GM18951 (cell line): ENCODE data around the gene CADM2.

ENCODE experiments used
- POLR2A ChIP-seq: IDR thresholded peaks from 4 replicates; pipeline ENCODE4 v1.6.1; 2011; ENCODE audit warnings: mild to moderate bottlenecking; ENCODE audit not compliant: insufficient read length, insufficient read depth; ENCODE audit errors: extremely low read depth
- in situ Hi-C: fragments of 300-500 bp; cut with MboI; formaldehyde crosslinking; loops from one replicate; pipeline ENCODE4 v1.12.0; 2022; ENCODE audit warnings: low sequenced_read_pairs, mixed read lengths, inconsistent platforms; ENCODE audit not compliant: unreplicated experiment

CADM2 gene

DNA sequence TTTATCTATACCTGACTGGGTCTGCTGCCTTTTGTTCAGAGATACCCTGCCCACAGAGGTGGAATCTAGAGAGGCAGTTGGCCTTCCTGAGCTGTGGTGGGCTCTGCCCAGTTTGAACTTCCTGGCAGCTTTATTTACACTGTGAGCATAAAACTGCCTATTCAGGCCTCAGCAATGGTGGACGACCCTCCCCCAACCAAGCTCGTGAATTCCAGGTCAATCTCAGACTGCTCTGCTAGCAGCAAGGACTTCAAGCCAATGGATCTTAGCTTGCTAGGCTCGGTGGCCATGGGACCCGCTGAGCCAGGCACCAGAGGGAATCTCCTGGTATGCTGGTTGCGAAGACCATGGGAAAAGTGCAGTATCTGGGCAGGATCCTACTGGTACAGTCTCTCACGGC, 270.2 kb downstream of the CADM2 start:
- in situ Hi-C loops, result no loop called here

DNA sequence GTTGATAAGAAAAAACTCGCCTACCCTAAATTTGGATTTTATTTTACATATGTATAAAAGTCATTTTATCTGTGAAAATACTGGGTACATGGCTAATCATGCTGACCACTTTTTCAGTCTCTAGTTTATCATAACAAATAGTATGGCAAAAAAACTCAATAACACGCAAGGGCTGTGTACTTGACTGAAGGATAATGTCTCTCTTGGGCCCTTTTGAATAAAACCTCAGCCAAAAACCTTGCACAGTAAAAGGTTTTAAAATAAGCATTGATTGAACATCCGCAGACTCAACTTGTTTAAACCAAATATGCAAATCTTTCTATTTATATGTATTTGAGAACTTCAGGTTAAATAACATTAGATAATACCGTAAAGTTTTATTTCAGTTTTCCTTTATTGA, 285.3 kb downstream of the CADM2 start:
- in situ Hi-C loops, result no loop called here

More for the DNA sequence above, 270.2 kb downstream of the CADM2 start:
- no peak for TF ChIP-seq POLR2A

DNA sequence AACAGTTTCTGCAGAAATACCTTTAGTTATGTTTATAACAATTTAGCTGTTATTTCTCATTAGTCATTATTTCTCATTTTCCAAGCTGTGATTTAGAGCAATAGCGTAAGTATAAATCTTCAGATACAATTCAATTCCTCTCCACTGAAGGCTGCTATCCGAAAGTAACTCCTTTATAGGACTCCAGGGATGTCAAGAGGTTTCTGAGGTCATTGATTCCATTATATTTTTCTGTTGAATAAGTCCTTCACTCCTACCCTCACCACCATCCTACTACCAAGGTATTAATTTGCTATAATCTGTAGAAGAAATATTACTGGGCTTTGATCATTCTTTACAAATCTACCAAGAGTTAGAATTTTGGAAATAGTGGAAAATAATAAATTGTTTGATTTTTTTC, 285.7 kb downstream of the CADM2 start:
- in situ Hi-C loops, result no loop called here
- TF ChIP-seq POLR2A, result no peak

More for the DNA sequence above, 285.3 kb downstream of the CADM2 start:
- no peak for TF ChIP-seq POLR2A

DNA sequence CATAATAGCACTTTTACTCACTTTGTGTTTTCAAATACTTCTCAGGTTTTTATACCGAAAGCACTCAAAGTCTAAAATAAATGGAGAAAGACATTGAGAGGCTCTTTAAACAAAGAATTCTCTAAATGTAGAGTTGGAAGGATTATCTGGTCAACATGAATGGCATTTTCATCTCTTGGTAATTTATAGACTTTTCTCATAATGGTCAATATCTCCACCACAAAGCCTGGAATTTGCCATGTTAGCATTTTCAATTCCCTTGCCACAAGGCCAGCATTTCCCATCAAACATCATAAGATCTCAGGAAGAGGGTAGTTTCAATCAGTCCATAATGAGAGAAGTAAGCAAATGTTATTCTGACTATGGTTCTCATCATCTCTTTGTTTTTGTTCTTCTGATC, 293.0 kb downstream of the CADM2 start:
- in situ Hi-C loops, result no loop called here

DNA sequence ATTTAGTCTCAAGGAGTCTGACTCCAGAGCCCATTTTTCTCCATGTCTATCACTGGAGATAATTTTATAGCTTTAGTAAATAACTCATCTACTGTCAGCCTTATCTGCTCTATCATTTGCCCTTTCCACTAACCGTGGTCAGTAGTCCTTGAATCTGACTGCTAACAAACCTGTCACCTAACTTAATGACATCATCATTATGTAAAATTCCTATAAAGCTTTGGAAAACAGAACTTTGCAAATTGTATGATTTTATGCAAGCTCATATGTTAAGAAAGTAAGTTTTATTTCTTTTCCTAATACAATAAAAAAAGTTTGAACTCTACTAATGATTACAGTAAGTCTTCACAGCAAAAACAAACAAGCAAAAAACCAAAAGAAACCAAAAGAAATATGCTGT, 293.9 kb downstream of the CADM2 start:
- in situ Hi-C loops, result no loop called here
- no peak for TF ChIP-seq POLR2A

More for the DNA sequence above, 293.0 kb downstream of the CADM2 start:
- TF ChIP-seq POLR2A, result no peak

DNA sequence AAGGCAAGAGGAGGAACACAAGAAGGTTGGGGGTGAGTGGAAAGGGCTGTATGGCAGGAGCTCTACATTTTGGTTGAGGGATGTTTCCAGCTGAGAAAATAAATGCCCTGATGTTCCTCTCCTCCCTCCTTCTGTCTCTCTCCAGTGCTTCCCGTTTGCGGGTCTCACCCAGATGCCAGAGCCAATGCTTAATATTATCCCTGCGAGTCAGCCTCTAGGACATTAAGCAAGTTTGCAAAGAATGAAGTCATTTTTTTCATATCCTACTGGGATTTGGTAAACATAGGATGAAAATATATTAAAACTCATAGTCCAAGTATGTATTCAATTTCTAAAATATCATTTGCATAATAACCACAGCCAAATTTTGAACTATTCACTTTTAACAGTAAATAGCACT, 295.9 kb downstream of the CADM2 start:
- TF ChIP-seq POLR2A, result no peak
- in situ Hi-C loops, result no loop called here

DNA sequence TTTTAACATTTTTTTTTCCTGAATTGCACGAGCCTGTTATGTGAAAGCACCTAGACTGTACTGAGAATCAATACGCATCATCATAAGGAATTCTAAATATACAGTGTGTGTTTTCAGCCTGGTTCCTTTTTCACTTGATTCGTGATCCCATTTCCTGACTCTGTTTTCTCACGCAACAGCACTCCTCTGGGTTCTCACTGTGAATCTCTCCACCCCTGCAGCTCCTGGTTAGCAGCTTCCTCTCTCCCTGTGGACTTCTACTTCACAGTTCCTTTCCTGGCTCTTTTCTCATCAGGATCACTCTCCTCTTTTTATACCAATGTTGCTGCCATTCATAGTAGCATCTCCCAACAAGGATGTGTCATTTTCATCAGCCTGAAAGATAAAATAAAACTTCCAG, 297.2 kb downstream of the CADM2 start:
- no peak for TF ChIP-seq POLR2A
- in situ Hi-C loops, result no loop called here

DNA sequence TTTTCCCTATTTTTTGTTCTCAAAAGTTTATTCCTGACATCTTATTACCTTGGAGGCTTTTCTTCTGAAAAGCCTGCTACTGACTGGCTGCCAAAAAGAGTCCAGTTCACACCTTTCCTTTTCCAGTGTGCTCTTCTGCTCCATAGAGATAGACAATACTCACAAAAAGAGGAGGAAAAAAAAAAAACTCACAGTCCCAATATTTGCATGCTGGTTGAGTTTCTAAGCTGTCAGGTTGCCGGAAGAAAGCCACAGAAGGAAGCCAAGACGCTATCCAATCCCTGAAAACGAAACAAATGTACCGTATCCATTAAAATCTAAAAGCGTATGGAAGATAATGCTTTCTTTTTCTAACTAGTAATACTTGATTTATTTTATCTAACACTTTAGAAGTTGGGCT, 299.5 kb downstream of the CADM2 start:
- no peak for TF ChIP-seq POLR2A
- in situ Hi-C loops, result no loop called here

DNA sequence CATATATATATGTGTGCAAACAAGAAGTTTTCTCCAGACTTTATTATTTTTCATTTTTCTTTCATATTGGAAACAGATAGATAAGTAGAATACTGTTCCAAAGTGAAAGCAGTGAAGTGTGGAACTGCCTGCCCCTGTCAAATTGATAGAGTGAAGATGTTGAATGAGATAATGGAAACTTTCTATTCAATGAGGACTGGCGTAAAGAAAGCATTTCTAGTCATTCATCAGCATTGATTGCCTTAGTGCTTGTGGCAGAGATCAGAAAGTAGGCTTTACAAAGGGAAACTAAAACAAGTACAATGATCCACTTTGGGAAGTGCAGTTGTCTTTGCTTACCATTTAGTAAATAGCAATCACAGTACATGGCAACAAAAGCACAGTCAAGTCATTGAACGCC, 300.0 kb downstream of the CADM2 start:
- TF ChIP-seq POLR2A, result no peak
- in situ Hi-C loops, result no loop called here

DNA sequence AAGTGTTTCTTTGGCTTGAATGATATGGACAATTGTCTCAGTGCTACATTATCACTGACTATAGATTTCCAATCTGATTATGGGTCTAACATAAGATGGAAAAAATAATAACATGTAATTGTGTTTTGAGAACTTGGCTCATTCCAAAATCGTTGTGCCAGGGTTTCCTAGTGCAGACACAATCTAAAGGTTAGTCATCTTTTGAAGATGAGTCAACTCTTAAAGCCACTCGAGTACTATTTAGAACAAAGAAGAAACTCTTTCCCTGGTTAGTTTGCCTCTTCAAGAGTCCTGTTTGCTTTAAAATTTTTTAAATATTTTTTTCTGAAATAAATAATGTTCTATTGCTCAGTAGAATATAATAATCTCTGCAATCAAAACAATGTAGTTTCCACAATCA, 301.0 kb downstream of the CADM2 start:
- in situ Hi-C loops, result no loop called here

DNA sequence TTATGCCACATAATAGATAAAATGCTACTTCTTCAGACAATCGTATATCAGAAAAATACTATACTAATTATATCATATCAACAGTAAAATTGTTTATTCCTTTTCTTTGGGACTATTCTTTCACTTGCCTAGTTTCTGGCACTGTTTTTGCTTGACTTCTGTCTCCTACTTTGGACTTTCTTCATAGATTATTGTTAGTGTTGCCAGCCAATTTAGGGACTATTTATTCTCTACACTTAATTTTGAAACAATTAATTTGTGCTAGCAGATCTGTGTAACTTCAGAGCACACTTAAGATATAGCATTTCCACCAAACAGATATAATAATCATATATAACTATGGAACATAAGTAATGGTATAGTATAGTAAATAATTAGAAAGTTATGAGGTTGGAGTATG, 305.6 kb downstream of the CADM2 start:
- in situ Hi-C loops, result no loop called here
- no peak for TF ChIP-seq POLR2A

More for the DNA sequence above, 301.0 kb downstream of the CADM2 start:
- TF ChIP-seq POLR2A, result no peak

DNA sequence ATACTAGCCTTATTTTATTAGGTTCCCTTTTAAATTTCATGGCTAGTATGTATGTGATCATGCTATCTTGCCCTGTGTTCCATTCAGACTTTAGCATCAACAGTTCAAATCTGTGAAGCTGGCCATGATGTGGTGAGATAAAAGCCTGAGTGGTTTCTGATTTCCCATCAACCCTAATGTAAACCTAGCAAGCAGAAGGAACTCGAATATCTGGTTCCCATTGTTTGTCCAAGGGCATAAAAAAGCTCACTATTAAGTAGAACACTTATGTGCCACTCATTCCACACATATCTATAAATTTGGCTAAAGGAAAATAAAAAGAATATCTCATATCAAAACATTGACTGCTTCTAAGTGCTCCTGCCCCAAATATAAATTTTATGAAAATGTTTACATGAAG, 311.7 kb downstream of the CADM2 start:
- in situ Hi-C loops, result no loop called here
- TF ChIP-seq POLR2A, result no peak

DNA sequence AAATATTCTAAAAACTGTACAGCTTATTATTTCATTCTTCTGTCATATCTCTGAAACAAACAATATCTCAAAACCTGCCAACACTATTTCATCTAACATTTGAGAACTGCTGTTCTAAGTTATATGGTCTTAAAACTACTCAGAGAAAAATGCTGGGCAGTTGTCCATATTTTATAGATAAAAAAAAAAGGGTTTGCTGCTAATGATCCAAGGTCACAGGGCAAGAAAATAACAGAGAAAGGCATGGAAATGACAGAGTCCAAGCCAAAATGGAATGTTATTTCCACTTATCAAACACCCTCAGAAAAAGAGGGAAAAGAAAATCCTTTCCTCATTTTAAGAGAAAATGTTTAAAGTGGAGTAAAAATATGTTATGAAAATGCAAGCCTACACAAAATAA, 313.1 kb downstream of the CADM2 start:
- no peak for TF ChIP-seq POLR2A
- in situ Hi-C loops, result no loop called here

DNA sequence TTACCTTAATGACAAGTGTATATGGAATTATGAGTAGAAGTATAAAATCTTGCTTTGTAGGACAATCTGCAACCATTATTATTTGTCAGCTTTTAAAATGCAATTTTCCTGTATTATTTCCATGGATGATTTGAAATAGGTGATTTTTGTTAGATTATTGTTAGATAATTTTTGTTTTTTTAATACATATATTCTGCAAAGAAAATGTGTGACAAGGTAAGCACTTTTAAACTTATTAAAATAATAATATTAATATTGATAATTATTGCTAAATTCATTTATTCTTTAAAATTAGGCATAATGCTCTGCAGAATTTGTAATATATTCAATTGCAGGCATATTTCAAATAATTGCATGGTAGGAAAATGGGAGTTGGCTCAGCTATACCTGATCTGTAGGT, 329.5 kb downstream of the CADM2 start:
- in situ Hi-C loops, result no loop called here

DNA sequence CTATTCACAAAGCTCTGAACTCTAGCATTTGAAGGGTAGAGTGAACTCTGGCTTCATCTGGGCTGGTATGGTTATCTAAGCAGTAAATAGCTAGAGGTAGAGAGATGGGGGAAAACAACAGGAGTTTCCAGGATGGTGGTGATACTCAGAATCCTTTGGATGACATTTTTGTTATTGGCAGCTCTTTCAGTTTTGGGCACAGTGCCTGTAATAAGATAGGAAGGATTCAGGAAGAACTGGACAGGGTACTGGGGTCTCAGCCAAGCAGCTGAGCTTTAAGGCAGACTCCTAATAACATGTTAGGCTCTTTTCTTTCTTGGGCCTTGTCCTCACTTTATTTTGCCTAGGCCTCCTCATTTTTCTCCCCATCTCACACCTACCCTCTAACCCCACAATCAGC, 338.5 kb downstream of the CADM2 start:
- TF ChIP-seq POLR2A, result no peak
- in situ Hi-C loops, result no loop called here

More for the DNA sequence above, 329.5 kb downstream of the CADM2 start:
- TF ChIP-seq POLR2A, result no peak
